ENCODE measurements around the gene CEP68.

DNA sequence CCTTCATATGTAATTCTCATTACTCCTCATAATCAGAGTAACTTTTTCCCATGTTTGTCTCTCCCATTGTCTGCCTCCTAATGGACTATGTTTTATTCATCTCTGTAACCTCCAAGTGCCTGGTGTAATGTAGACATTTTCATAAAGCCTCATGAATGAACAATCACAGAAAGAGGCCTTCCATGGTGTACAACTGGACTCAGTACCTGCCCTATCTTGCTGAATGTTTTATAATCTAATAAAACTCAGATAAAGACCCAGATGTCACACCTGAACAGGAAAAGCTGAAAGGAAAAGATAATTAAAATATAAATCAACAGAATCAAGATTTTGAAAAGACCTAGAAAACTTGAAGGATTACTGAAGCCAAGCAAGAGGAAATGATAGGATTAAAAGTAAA lies 37.0 kb downstream of the CEP68 start:
- no peak for TF ChIP-seq CTCF (IDR thresholded peaks at IDR 0.05 in 4 of 5, conservative IDR thresholded peaks at IDR 0.05 in 1 of 5)
- TF ChIP-seq POLR2A (IDR thresholded peaks at IDR 0.05), result no peak
